Testis (tissue), 2 donors: ENCODE measurements around the gene IL36B.

ENCODE experiments used
- CTCF ChIP-seq, 3 experiments: fragments of 450-650 bp in 2 of 3; fragments of 200-600 bp in 1 of 3; sonication (generic) in 1 of 3; IDR thresholded peaks; one replicate each; pipeline ENCODE4 v1.5.1; 2016 to 2019; ENCODE audit warnings: antibody characterized with exemption in 3 of 3, mild to moderate bottlenecking in 2 of 3, moderate library complexity in 1 of 3
- POLR2A ChIP-seq: fragments of 450-650 bp; IDR thresholded peaks from one replicate; pipeline ENCODE4 v1.6.1; 2017; ENCODE audit warnings: antibody characterized with exemption, mild to moderate bottlenecking, moderate library complexity

DNA sequence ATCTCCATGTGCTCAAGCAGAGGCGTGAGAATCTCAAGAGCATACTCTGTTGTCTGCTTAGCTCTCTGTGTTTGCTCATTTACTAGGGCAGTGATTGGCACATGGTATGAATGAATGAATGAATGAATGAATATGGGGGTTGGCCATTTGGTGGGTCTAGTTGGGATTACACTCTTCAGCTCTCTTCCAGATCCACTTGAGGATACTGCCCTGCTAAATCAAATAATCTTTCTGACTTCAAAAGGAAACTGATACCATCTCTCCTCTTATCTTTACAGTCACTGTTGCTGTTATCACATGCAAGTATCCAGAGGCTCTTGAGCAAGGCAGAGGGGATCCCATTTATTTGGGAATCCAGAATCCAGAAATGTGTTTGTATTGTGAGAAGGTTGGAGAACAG, 72.9 kb downstream of the IL36B start:
- no peak for TF ChIP-seq CTCF (IDR thresholded peaks at IDR 0.05)
- TF ChIP-seq POLR2A, result no peak
